CD4-positive, alpha-beta T cell treated with Interleukin-4 for 4 hours (primary cell): ENCODE results near the gene TMEM69.
"Not testable (repeated sequence)": the region's sequence is repeated elsewhere in the genome, so short reads cannot be mapped to it uniquely, and the experiment has no call there.

Source experiments
- DNase-seq: peaks from one replicate; pipeline ENCODE4 v3.0.0-alpha.2; 2020

TMEM69 gene

GRCh38 chr1:45678489-45678888 is 9.5 kb upstream of the TMEM69 start:
- DNase-seq = no peak

DNA sequence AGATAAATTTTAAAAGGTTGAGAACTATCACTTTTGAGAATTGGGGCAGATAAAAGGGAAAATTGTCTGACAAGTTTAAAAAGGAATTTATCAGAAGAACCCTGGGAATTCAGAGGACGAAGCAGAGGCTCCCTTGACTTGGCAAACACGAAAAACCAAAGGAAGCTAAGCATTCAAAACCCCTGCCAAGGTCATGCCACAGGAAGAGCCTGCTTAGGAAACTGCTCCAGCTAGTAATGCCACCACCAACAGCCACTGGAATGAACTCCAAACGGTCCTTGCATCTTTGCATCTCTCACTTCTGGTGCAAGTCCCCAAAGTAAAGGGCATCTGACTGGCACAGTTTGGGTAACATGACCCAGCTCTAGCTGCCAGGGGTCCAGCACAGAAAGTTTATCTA is 8.9 kb upstream of the TMEM69 start:
- DNase-seq = no peak

GRCh38 chr1:45682942-45683341 is 5.0 kb upstream of the TMEM69 start:
- DNase-seq = no peak

GRCh38 chr1:45684402-45684801 is 3.6 kb upstream of the TMEM69 start:
- no peak for DNase-seq

GRCh38 chr1:45685308-45686014 is 2.5 kb upstream of the TMEM69 start:
- no peak for DNase-seq

DNA sequence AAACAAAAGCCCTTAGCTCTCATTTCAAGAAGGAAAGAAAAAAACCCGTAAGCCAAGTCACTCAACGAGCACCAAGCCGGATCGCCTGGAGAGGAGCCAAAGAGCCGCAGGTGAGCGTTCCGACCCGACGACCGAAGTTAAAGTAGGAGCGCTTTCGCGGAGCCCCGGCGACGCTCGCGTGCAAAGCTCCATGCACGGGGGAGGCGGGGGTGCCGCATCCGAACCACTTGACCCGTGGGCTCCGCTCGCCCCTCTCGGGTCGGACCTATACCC is 2.0 kb upstream of the TMEM69 start:
- DNase-seq = peak; percentile 50

DNA sequence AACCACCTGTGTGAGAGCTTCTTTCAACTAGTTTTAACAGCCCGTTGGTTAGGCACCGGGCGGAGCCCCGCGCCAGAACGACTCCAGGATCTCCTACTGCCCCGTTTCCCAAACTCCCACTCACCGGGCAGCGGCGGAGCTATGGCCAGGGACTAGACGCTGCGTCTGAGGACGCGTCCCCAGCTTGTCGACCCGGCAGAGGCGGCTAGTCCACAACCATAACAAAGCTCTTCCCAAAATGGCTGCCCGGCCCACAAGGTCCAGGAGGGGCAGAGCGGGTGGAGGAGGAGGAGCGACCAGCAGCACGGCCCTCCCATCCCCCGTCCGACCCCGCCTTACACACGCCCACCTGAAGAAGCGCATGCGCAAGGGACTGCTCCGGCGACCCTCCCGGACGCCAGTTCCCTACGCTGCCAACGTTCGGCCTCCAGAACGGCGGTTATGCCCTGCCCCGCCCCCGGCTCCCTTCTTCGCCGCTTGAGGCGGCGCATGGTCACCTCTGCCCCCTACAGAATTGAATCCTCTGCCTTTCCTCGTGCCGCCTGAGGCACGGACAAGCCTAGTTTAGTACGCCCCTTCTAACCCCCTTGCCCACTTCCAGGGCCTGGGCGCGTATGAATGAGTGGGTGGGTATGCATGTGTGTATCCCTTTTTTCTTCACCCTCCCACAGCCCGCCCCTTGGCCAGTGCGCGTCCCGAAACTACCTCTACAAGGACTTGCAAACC is 1.5 kb upstream of the TMEM69 start, which contains the start of gene GPBP1L1:
Gene GPBP1L1 (minus strand): TSS at position 246 of the 726 bp plus-strand sequence. CDS start 27,446 bp downstream, outside the sequence.
- DNase-seq = peak; percentile 97

DNA sequence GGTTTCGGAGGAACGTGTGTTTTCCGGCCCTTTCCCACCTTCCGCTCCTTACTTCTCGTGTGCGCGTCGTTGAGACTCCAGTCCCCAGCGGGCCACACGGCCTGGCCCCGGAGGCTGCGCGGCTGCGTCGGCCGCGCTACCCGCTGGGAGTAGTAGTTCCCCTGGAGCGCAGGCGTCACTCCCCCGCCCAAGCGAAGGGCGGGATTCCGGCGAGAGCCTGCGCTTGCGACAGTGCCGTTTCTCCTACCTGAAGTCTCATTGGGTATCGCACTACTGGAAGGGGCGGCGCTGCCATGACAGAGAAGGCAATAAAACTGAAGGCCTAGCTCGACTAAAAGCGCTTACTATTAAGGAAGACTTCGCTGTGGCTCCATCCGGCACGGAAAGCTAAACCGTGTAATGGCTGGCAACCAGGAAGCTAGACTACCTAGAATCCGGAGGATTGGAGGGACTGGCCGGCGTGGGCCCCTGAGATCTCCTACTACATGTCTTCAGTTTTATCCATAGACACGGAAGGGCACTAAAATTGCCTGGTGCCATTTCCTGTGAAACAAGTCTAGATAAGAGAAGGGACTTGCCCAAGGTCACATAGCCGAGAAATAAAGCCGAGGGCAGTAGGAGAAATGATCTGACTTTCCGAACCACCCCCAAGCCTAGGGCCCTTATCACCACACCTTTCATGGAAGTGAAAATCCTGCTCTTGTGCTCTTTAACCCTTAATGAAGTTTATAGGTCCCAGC is 797 bp upstream of the TMEM69 start:
- peak; percentile 99 for DNase-seq

DNA sequence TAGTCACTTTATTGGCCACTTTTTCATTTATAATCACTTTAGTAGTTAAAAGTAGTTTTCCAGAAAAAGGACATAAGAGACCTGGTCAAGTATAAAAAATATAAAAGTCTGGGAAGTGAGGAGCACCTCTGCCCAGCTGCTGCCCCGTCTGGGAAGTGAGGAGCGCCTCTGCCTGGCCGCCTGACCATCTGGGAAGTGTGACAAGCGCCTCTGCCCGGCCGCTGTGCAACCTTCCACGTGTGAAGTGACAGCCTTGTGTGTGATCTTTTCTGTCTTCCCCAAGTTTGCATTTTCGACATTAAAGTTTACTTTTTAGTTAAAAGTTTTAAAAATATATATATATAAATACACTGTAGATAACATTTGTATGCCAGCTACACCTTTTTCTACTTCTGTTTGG is 5.8 kb downstream of the TMEM69 start:
- DNase-seq = not testable (repeated sequence)

DNA sequence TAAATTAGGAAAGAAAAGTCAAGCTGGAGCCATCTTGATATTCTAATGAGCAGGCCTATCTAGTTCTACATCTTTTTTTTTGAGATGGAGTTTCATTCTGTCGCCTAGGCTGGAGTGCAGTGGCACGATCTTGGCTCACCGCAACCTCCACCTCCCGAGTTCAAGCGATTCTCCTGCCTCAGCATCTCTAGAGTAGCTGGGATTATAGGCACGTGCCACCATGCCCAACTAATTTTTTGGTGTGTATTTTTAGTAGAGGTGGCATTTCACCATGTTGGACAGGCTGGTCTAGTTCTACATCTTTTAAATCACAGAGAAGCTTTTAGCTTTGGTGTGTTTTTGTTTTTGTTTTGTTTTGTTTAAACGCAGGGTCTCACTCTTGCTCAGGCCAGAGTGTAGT is 6.8 kb downstream of the TMEM69 start:
- DNase-seq = no peak

GRCh38 chr1:45704637-45705036 is 16.7 kb downstream of the TMEM69 start:
- no peak for DNase-seq

GRCh38 chr1:45713711-45714110 is 25.7 kb downstream of the TMEM69 start:
- DNase-seq = no peak

- no peak for DNase-seq
These were observed 28.7 kb downstream of the TMEM69 start for GRCh38 chr1:45716700-45717099.

DNA sequence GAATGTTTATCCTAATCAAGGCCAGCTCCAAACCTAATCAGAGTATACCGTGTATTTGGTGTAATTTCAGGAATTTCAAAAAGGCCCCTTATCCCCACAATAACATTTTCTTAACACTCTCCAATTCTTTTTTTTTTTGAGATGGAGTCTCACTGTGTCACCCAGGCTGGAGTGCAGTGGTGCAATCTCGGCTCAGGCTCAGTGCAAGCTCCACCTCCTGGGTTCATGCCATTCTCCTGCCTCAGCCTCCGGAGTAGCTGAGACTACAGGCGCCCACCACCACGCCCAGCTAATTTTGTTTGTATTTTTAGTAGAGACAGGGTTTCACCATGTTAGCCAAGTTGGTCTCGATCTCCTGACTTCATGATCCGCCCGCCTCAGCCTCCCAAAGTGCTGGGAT is 29.4 kb downstream of the TMEM69 start:
- not testable (repeated sequence) for DNase-seq

GRCh38 chr1:45718289-45718688 is 30.3 kb downstream of the TMEM69 start:
- no peak for DNase-seq

GRCh38 chr1:45721207-45721606 is 33.2 kb downstream of the TMEM69 start:
- DNase-seq = no peak

DNA sequence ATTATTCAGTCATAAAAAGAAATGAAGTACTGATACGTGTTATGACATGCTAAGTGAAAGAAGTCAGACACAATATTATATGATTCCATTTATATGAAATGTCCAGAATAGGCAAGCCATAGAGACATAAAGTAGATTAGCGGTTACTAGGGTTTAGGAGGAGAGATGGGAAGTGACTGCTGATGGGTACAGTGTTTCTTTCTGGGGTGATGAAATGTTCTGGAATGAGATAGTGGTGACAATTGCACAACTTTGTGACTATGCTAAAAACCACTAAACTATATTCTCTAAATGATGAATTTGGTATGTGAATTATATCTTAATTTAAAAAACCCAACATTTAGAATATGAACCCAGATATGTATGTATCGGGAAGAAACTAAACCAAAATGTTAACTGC is 34.8 kb downstream of the TMEM69 start:
- no peak for DNase-seq

GRCh38 chr1:45723248-45723930 is 35.4 kb downstream of the TMEM69 start:
- DNase-seq = no peak

DNA sequence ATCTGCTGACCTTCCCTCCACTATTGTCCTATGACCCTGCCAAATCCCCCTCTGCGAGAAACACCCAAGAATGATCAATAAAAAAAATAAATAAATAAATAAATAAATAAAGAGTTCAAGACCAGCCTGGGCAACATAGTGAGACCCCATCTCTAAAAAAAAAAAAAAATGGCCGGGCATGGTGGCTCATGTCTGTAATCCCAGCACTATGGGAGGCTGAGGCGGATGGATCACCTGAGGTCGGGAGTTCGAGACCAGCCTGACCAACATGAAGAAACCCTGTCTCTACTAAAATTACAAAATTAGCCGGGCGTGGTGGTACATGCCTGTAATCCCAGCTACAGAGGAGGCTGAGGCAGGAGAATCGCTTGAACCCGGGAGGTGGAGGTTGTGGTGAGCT is 38.0 kb downstream of the TMEM69 start:
- DNase-seq = not testable (repeated sequence)

DNA sequence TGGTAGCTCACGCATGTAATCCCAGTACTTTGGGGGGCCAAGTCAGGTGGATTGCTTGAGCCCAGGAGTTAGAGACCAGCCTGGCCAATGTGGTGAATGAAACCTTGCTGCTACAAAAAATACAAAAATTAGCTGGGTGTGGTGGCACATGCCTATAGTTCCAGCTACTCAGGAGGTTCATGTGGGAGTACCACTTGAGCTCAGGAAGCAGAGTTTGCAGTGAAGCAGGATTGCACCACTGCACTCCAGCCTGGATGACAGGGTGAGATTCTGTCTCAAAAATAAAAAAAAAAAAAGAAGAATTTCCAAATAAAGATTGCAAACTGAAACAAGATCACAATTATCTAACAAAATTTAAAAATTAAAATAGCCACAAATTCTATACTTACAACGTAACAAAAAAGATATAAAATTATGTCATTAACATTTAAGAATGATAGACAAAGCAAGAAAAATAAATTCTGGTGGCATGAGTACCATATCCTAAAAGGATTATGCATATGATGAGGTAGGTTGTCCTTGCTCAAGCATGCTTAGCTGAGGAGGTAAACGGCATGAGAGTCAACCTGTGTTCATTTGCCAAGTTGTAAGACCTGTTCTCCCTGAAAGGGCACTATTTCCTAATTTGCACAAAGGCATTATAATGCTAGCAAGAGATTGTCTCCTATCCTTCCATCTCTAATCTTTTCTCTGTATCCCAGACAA is 42.2 kb downstream of the TMEM69 start:
- DNase-seq = no peak

GRCh38 chr1:45730780-45731319 is 42.9 kb downstream of the TMEM69 start:
- DNase-seq = no peak

GRCh38 chr1:45739137-45739536 is 51.2 kb downstream of the TMEM69 start:
- no peak for DNase-seq
